HG03378 (cell line): ENCODE results near the gene TMA7.
A peak's percentile ranks its signal among the peaks of the same experiment; 100 is the strongest.
"Not testable (repeated sequence)": the region's sequence is repeated elsewhere in the genome, so short reads cannot be mapped to it uniquely, and the experiment has no call there.

ENCODE experiments used
- ATAC-seq: cut with Tn5 transposase; IDR thresholded peaks from one replicate; pipeline ENCODE4 v1.9.1; 2021; ENCODE audit warnings: mild to moderate bottlenecking, moderate library complexity; ENCODE audit not compliant: unreplicated experiment

The TMA7 gene

GRCh38 chr3:48434591-48435222 is 5.3 kb upstream of the TMA7 start:
- no peak for ATAC-seq

- no peak for ATAC-seq
Observed at GRCh38 chr3:48435223-48435595, 4.8 kb upstream of the TMA7 start.

- ATAC-seq, result no peak
Observed at GRCh38 chr3:48435774-48436476, 4.1 kb upstream of the TMA7 start.

- ATAC-seq, result no peak
Observed at GRCh38 chr3:48436477-48436787, 3.6 kb upstream of the TMA7 start.

GRCh38 chr3:48436855-48437254 is 3.2 kb upstream of the TMA7 start:
- ATAC-seq, result no peak

GRCh38 chr3:48437812-48438211 is 2.2 kb upstream of the TMA7 start:
- ATAC-seq, result no peak

GRCh38 chr3:48440590-48440958 is 517 bp downstream of the TMA7 start:
- ATAC-seq, result no peak

GRCh38 chr3:48441940-48442339 is 1.9 kb downstream of the TMA7 start:
- ATAC-seq, result no peak

GRCh38 chr3:48445277-48445882 is 5.3 kb downstream of the TMA7 start:
- ATAC-seq, result no peak

GRCh38 chr3:48446043-48446424 is 6.0 kb downstream of the TMA7 start:
- peak; percentile 12 for ATAC-seq

GRCh38 chr3:48446425-48447193 is 6.6 kb downstream of the TMA7 start, which contains the start of gene ATRIP:
Gene ATRIP (plus strand): TSS chr3:48446737. CDS start chr3:48446846, 109 bp downstream.
- ATAC-seq, result peak; percentile 67

- ATAC-seq, result no peak
Observed at GRCh38 chr3:48451270-48451669, 11.2 kb downstream of the TMA7 start.

GRCh38 chr3:48456456-48456855 is 16.4 kb downstream of the TMA7 start:
- no peak for ATAC-seq

- no peak for ATAC-seq
Observed at GRCh38 chr3:48459331-48459730, 19.3 kb downstream of the TMA7 start.

- ATAC-seq, result no peak
Observed at GRCh38 chr3:48459773-48460516, 19.9 kb downstream of the TMA7 start.

GRCh38 chr3:48460517-48460902 is 20.5 kb downstream of the TMA7 start:
- no peak for ATAC-seq

- not testable (repeated sequence) for ATAC-seq
Observed at GRCh38 chr3:48461767-48462166, 21.7 kb downstream of the TMA7 start.

GRCh38 chr3:48463703-48464102 is 23.6 kb downstream of the TMA7 start:
- ATAC-seq, result no peak

- ATAC-seq, result no peak
Observed at GRCh38 chr3:48464713-48465221, 24.7 kb downstream of the TMA7 start.

- no peak for ATAC-seq
Observed at GRCh38 chr3:48465237-48465530, 25.1 kb downstream of the TMA7 start.
